ENCODE data around the gene POU2F3. TPM values are rescaled to one million over a fixed set of nuclear protein-coding genes. Genes with fewer than 3 reads are reported as not detected.

The POU2F3 gene
- total RNA-seq, 1 donor from 2014 or later: under 0.01 TPM

GRCh38 chr11:120210626-120211521 is 29.1 kb upstream of the POU2F3 start, which contains the start of gene OAF:
TSS of gene OAF (plus strand) at chr11:120211032. CDS start at chr11:120211280, 248 bp downstream.
- peak; percentile 63 to 88 for DNase-seq (ENCODE audit: low read depth in 2 of 2)

- DNase-seq (ENCODE audit: low read depth in 2 of 2): no peak
These were observed 28.2 kb upstream of the POU2F3 start for GRCh38 chr11:120211522-120212258.

- DNase-seq (ENCODE audit: low read depth in 2 of 2): peak in 1 of 2 donors; percentile 29
These were observed 27.6 kb upstream of the POU2F3 start for GRCh38 chr11:120212259-120212878.

GRCh38 chr11:120212926-120213325 is 27.0 kb upstream of the POU2F3 start:
- no peak for DNase-seq (ENCODE audit: low read depth in 2 of 2)

GRCh38 chr11:120214581-120214980 is 25.4 kb upstream of the POU2F3 start:
- no peak for DNase-seq (ENCODE audit: low read depth in 2 of 2)

GRCh38 chr11:120215634-120216033 is 24.3 kb upstream of the POU2F3 start:
- DNase-seq (ENCODE audit: low read depth in 2 of 2): peak in 1 of 2 donors; percentile 65

GRCh38 chr11:120216426-120217102 is 23.4 kb upstream of the POU2F3 start:
- no peak for DNase-seq (ENCODE audit: low read depth in 2 of 2)

GRCh38 chr11:120217526-120217925 is 22.4 kb upstream of the POU2F3 start:
- DNase-seq (ENCODE audit: low read depth in 2 of 2): no peak

- peak in 1 of 2 donors; percentile 17 for DNase-seq (ENCODE audit: low read depth in 2 of 2)
These were observed 21.8 kb upstream of the POU2F3 start for GRCh38 chr11:120217941-120218694.

- no peak for DNase-seq (ENCODE audit: low read depth in 2 of 2)
These were observed 21.3 kb upstream of the POU2F3 start for GRCh38 chr11:120218695-120219033.

- DNase-seq (ENCODE audit: low read depth in 2 of 2): no peak
These were observed 20.6 kb upstream of the POU2F3 start for GRCh38 chr11:120219232-120219937.

GRCh38 chr11:120219938-120220746 is 19.8 kb upstream of the POU2F3 start:
- DNase-seq (ENCODE audit: low read depth in 2 of 2): no peak

GRCh38 chr11:120220747-120221037 is 19.2 kb upstream of the POU2F3 start:
- DNase-seq (ENCODE audit: low read depth in 2 of 2): no peak

- no peak for DNase-seq (ENCODE audit: low read depth in 2 of 2)
These were observed 18.7 kb upstream of the POU2F3 start for GRCh38 chr11:120221115-120221752.

- no peak for DNase-seq (ENCODE audit: low read depth in 2 of 2)
These were observed 17.0 kb upstream of the POU2F3 start for GRCh38 chr11:120222916-120223315.

GRCh38 chr11:120223793-120224192 is 16.1 kb upstream of the POU2F3 start:
- DNase-seq (ENCODE audit: low read depth in 2 of 2): no peak

- no peak for DNase-seq (ENCODE audit: low read depth in 2 of 2)
These were observed 15.6 kb upstream of the POU2F3 start for GRCh38 chr11:120224361-120224760.

- DNase-seq (ENCODE audit: low read depth in 2 of 2): peak in 1 of 2 donors; percentile 58
These were observed 14.7 kb upstream of the POU2F3 start for GRCh38 chr11:120224972-120225909.

Data from dermis microvascular lymphatic vessel endothelial cell (primary cell).